GM19025 (cell line): ENCODE measurements around the gene WNK2.

Experiments used
- ATAC-seq: cut with Tn5 transposase; IDR thresholded peaks from one replicate; pipeline ENCODE4 v1.9.1; 2021; ENCODE audit warnings: mild to moderate bottlenecking, low read depth, moderate library complexity; ENCODE audit not compliant: unreplicated experiment

The WNK2 gene

DNA sequence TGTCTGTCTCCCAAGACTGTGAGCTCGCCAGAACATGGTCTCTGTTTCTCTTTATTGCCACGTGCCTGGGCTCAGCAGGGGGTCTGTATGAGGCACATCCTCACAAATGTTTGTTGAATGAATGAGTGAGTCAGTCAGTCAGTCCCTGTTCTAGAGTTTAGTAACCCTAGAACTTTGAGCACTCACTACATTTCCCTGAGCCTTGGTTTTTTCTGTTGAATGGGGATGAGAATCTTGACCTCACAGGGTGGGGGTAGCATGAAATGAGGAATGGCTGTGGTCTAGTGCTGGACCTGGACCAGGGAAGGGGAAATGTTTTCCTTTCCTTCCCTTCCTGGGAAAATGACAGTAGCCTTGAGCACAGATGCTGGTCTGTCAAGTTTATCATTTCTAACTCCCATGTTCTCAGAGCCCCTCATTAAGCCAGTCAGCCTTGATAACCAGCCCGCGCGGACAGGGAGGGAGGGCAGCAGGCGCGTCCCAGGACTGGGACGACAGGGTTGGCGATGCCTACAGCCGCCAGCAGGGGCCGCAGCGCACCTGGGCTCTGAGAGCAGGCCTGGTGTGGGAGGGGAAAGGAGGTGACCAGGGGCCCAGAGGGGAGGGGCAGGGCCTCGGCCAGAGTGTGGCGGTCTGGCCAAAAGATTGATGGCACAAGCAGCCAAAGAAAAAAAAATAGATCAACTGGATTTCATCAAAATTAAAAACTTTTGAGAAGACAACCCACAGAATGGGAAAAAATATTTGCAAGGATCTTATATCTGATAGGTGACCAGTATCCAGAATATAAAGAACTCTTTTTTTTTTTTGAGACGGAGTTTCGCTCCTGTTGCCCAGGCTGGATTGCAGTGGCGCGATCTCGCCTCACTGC is 24.1 kb upstream of the WNK2 start:
- peak; percentile 88 for ATAC-seq

DNA sequence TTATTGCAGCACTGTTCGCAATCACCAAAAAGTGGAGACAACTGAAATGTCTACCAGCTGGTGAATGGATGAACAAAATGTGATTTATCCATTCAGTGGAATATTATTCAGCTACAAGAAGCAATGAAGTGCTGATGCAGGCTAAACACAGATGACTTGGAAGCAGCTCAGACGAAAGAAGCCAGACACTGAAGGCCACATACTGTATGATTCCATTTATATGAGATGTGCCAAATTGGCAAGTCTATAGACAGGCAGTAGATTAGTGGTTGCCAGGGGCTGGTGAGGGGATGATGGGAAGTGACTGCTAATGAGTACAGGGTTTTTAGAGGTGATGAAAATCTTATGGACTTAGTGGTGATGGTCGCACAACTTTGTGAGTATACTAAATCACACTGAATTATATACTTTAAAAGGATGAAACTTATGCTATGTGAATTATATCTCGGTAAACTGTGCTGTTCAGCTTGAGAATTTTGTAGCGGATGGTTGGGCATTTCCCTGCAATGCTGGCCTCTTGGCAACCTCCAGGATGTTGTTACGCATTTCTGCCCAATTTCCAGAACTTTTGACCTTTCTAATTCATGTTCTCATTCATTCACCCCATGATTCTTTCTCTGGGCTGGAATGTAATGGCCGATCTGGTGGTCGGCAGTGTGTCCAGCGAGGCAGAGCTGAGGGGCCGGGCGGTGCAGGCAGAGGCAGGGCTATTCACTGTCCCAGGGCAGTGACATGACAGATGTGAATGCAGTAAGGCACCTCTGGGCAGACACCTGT is 22.0 kb upstream of the WNK2 start:
- no peak for ATAC-seq

DNA sequence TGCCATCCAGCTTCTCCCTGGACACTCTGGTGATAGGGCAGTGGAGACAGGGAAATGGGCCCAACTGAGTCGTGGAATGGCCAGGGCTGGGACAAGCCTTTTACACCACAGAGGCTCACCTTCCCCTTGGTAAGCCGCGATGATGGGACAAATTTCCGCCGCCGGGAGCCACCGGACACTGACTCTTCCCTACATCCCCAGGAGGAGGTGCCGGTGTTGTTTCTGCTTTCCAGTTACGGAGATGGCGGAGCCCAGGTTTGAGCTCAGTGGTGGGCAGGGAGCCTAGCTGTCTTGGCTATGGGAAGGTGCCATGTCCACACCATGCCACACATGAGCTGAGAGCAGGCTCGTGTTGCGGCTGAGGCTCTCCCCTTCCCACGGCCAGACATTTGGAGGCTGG is 19.9 kb upstream of the WNK2 start:
- no peak for ATAC-seq

DNA sequence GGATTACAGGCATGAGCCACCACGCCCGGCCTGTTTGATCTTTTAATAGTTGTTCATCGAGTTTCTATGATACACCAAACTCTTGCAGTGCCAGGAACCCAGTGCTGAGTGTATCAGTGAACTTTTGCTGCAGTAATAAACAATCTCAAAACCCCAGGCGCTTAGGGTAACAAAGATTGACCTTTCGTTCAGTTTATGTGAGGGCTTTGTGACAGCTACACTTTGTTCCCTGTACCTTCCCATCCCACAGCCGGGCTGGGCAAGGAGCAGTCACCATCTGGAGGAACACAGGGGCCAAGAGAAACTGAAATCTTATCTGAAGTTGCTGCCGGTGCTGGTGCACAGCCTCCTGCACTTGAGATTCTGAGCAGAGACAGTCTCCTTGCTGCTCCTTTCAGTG is 17.2 kb upstream of the WNK2 start:
- ATAC-seq = no peak

DNA sequence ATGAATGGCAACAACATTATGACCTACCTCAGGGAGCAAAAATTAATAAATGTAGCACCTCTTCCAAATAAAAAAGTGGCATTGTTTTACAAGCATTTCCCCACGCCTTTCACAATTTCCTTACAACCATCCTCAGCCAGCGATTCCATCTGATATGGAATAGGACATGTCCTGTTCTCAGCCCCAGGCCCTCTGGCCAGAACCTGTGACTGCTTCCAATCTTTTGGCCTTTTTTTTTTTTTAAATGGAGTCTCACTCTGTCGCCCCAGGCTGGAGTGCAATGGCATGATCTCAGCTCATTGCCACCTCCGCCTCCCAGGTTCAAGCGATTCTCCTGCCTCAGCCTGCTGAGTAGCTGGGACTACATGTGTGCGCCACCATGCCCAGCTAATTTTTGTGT is 16.8 kb upstream of the WNK2 start:
- no peak for ATAC-seq

DNA sequence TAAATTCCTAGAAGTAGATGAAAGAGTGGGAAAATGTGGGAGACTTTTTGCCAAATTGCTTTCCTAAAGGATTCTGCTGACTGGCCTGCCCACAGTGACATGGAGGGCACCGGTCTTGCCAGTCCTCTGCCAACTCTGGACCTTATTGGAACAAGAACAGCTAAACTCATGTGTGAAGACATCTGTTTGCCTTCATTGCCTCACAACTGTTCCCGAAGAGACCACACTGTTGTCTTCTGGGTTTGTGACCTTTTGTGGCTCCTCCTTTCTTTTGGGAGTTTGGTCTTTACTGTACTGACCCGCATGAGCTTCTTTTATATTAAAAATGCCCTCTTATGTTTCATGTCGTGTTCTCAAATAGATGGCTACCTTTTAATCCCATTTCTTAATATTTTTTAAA is 16.1 kb upstream of the WNK2 start:
- no peak for ATAC-seq

DNA sequence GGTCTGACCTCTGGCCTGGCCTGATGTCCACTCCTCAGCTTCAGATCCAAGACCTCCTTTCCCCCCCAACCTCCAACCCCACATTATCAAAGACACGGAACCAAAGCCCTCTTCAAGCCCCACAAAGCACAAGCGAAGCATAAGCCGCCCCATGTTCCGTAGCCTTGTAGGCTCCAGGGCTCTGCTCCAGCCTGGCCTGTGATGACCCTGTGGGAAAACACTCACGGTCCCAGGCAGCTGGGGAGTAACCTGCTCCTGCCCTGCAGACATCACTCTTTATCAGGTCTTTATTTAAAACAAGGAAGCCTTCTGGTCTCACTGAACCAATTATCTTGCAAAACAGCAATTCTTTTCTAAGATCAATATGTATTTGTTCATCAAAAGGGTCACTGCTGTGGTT is 15.4 kb upstream of the WNK2 start:
- ATAC-seq = no peak

DNA sequence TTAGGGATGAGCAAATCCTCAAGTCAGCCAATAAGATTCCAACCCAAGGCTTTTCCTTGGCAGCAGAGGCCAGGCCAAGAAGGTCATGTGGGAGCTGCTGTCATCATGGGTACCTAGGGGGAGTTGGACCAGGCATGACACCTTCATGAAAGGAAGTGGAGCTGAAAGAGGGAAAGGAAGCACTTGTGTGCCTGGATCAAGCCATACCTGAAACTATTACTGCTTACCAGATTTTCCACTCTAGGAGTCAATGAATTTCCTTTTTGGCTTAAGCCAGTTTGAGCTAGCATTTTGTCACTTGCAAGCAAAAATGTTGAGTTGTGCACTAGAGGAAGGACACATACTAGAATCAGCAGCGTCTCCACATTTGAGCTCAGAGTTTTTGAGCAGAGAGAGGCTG is 14.5 kb upstream of the WNK2 start:
- ATAC-seq = no peak

DNA sequence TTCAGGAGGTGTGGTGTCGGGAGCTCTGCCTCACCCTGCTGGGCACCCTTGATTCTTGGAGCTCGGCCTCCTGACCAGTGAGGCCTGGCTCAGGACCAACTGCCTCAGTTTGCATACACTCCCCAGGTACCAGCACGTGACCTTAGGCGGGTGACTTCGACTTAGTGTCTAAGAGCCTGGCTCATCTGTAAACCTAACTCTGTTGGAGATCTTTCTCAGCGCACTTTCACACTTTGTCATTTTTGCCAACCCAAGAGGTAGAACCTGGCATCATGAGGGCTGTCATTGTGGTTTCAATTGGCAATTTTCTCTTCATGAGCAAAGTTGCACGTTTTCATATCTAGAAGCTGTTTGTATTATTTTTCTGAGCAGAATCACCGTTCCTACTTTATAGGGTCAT is 13.4 kb upstream of the WNK2 start:
- no peak for ATAC-seq

DNA sequence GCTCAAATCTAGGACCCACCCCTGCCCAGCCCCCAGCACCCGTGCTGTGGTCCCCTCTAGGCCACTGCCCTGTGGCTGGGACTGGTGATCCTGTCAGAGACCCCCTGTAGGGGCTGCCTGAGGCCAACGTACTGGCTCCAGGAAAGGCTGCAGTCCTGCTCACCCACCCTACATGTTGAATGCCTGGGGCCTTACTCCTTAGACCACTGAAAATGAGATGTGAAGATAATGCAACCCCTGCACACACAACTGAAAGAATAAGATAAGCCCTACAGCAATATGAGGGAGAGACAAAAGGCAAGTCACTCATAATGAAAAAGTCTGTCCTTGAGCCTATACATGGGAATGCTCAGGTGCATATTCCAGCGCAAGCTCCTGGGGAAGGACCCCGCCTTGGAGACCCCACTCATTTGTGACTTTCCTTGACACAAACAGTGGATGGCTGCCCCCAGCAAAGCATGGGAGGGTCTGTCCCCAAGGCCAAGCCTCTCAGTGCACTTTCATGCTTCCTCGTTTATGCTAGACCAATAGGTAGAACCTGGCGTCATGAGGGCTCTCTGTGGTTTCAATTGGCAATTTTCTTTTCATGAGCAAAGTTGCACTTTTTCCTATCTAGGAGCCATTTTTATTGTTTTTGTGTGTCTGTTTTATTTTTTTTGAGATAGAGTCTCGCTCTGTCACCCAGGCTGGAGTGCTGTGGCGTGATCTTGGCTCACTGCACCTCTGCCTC is 12.5 kb upstream of the WNK2 start:
- no peak for ATAC-seq

DNA sequence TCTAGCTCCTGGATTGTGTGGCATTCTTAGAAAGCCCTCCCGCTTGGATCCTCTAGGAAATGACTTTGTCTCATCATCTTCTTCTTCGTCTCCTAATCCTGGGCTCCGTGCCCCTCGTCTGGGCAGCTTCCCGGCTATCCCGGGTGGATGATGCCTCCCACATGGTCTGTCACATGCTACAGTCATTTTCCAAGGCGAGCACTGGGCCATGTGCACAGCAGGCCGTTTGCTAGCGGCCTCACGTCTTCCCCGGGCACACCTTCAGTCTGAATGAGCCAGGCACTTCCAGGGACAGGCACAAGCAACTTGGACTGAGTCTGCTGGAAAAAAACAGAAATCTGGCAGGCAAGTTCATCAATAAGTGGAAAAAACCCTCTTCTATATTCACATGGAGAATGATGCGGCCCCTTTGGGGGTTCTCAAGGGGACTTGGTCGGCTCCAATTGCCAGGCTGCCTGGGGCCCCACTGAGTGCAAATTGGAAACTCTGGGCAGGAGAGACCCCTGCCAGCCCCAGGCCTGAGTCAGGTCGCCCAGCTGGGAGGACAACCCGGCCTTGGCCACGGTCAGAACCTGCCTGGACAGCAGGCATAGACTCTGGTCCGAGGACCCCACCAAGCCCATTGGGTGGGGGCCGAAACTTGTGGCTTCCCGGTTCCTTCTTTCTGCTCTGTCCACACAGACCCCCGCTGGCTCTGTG is 11.1 kb upstream of the WNK2 start:
- ATAC-seq = no peak

DNA sequence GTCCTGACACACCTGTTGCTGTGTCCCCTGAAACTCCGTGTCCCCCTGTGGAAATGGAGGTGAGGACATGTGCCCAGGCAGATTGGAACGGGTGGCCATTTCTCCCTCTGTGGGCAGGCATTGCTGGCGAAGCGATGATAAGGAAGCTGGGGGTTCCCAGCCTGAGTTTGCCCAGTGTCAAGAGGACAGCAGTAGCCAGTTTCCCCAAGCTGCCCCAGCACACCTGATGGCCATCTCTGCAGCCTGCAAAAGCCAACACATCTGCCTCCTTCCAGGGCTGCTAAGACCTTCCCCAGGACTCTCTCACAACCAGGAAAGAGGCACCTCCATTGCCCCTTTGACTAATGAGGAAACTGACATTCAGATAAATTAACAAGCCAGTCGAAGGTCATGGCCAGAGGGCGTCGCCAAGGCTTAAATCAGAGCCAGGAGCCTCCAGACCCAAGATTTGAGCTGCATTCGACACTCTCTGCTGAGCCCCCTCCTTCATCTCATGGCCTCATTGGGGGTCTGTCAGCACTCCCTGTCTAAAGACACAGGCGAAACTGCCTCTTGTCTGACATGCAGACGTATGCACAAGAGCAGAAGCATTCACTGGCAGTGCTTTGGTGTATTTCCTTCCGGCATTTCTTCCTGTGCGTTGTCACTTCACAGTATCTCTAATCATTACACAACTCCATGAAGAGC is 10.4 kb upstream of the WNK2 start:
- ATAC-seq = no peak

DNA sequence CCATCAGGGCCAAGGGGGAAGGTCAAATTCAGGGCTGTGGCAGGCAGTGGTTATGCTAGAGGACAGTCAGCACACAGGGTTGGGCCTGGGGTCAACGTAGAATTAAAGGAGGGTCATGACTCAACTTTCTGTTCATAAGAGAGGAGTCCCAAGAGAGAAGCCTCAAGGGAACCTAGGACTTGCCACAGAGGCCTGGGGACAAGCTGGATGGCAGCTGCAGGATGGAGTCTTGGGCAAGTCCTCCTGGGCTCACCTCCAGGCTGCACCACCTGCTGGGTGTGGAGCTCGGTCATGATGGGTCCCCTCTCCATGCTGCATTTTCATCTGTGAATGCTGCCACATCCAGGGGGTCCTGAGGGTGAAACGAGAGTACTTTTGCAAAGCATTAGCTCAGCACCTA is 9.0 kb upstream of the WNK2 start:
- no peak for ATAC-seq

DNA sequence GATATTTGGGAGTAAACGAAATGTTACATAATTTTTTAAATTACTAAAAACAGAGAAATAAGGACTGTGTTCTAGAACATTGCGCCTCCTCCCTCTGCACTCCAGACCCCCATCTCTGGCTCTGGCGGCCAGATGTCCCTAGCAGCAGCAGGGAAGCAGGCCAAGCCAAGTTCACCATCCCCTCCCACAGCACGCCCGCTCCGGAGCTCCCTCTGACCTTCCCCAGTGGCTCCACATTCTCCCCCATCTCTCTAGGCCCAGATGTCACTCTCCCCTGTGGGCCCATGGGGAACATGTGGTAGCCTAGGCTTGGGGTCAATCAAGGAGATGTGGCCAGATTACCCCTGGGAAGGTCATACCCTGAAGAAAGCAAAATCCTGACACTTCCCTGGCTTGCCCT is 6.3 kb upstream of the WNK2 start:
- ATAC-seq = no peak

DNA sequence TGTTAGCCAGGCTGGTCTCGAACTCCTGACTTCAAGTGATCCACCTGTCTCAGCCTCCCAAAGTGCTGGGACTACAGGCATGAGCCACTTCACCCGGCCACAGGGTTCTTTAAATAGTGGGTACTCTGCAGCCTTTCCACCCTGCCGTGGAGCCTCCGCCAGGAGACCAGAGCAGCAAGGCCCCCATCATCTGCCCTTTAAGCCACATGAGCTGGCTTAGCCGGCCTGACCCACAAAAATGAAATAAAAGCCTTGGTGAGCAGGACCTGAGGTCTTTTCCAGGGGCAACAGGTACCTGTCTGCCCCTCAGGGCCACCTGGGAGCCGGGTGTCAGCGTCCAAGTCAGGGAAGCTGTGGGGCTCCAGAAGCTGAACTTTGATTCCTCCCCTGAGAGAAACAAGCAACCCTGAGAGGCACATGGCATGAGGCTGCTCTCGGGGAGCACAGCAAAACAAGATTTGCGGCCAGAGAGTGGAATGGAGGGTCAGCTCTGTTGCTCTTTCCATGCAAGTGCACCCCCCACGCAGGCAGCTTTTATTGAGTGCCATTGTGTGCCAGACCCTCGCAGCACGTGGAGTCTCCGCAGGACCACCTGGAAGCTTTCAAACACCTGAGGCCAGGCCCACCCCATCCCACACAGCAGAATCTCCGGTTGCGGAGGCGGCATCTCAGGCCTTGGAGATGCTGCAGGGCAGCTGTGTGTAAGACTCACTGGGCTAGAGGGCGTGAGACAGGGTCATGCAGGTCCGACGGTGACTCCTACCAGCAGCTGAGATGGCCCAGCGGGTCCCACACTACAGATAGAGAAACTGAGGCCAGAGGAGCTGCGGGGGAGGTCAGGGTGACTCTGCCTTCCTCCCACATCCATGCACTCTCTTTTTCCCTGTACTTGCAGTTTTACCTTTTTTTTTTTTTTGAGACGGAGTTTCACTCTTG is 4.8 kb upstream of the WNK2 start:
- no peak for ATAC-seq

DNA sequence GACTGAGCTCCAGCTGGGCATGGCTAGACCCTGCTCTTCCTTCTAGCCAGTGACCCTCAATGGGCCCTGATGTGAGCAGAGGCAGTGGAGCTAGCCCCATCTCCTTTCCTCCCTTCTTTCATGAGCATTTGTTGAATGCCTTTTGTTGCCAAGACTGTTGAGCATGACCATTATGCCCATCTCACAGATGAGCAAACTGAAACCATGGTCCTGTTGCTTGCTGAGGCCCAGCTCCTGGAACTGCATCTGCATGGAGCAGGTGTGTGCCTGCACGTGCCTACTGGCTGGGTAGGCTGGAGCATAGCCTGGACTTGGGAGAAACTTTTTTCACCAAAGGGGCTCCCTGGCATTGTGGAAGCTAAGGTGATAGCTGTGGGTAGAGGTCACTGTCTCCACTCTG is 3.0 kb upstream of the WNK2 start:
- no peak for ATAC-seq

DNA sequence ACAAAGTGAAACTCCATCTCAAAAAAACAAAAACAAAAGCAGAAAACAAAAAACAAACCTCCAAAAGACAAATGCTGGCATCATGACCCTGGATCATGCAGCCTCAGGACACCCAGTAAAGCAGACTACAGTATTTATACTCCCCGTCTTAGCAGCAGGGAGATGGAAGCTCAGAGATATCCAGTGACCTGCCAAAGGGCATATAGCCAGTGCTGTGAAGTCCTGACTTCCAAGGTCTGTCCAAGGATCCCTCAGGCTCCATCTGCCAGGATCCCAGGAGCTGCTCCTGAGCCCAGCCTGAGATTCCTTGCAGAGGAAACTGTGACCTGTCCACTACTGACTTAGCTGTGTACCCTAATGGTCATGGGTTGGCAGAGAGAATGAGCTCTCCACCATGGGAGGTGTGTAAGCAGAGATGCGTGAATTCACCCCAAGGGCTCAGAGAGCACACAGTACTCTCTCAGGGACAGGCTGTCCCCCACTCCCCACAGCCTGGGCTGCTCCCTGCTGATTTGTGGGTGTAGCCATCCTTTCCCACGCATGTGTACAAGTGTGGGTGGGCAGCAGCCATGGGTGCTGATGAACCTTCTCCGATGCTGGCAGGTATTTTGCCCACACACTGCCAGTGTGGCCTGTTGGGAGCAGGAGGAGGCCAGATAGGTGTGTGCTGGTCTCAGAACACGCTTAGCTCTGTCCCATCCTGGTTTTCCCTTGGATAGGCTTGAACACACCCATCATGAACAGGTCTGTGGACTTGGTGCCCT is 2.1 kb upstream of the WNK2 start:
- ATAC-seq = no peak

DNA sequence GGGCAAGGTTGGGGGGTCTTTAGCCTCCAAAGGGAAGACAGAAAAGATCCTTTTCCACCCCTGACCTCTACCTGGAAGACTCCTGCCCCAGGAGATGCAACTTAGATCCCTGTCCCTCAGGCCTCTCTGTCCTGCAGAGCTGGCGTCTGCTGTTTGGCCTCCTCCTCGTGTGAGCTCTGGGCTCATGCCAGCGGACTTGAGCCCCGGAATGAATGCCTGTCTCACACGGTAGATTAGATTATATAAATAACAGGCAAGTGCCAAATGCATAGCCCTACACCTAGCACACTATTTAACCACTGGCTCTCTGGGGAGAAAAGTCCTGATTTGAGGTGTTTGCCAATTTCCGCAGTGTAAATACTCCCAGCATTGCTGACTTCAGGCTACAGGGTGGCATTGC is 1.4 kb upstream of the WNK2 start:
- ATAC-seq = no peak
